H1 (cell line): Measurements from ENCODE around the gene CAPG. TPM values are rescaled to one million over a fixed set of nuclear protein-coding genes. Genes with fewer than 3 reads are reported as not detected.

ENCODE experiments used
- CTCF ChIA-PET: fragments of 300-600 bp; sonication (Branson Sonifier 250); formaldehyde crosslinking; loops from one replicate; lab custom pipeline; 2021; ENCODE audit not compliant: partially characterized antibody; lab: Charles Lee
- POLR2A ChIA-PET: fragments of 300-600 bp; sonication (Branson Sonifier 250); formaldehyde crosslinking; loops from one replicate; lab custom pipeline; 2021; ENCODE audit warnings: inconsistent platforms; ENCODE audit not compliant: partially characterized antibody; lab: Charles Lee
- DNase-seq, 2 experiments: peaks; one replicate each; pipeline versions ENCODE4 v3.0.0 to v3.0.0-alpha.2; 2010 to 2022; ENCODE audit warnings: low spot score in 2 of 2, low read depth in 1 of 2, mixed read lengths in 1 of 2
- FAIRE-seq: peaks from 2 replicates; lab custom pipeline; 2011; peaks lifted over from hg19 to GRCh38; lab: Jason Lieb, UNC
- H2AFZ ChIP-seq: 2 replicates; pipeline ENCODE4 v1.8.1; 2012; ENCODE audit warnings: low read length, inconsistent platforms
- H2AK5ac ChIP-seq: 2 replicates; pipeline ENCODE4 v1.6.1; 2013; ENCODE audit warnings: low read depth, low read length
- H2BK120ac ChIP-seq: replicated peaks from 2 replicates; pipeline ENCODE3; 2013; ENCODE audit warnings: low read depth, low read length, inconsistent platforms
- H2BK12ac ChIP-seq: 2 replicates; pipeline ENCODE4 v1.6.1; 2013; ENCODE audit warnings: low read depth, low read length
- H2BK15ac ChIP-seq: 2 replicates; pipeline ENCODE4 v1.6.1; 2013; ENCODE audit warnings: low read length
- H2BK20ac ChIP-seq: 2 replicates; pipeline ENCODE4 v1.6.1; 2013; ENCODE audit warnings: low read length
- H2BK5ac ChIP-seq: 2 replicates; pipeline ENCODE4 v1.6.1; 2013; ENCODE audit warnings: low read depth, low read length
- H3K14ac ChIP-seq: 2 replicates; pipeline ENCODE4 v1.6.1; 2013; ENCODE audit warnings: inconsistent platforms; ENCODE audit not compliant: insufficient read length
- H3K18ac ChIP-seq: 2 replicates; pipeline ENCODE4 v1.6.1; 2013; ENCODE audit warnings: low read length; ENCODE audit errors: extremely low read depth
- H3K23ac ChIP-seq: 2 replicates; pipeline ENCODE4 v1.6.1; 2013; ENCODE audit warnings: inconsistent platforms; ENCODE audit not compliant: insufficient read length
- H3K23me2 ChIP-seq: 2 replicates; pipeline ENCODE4 v1.6.1; 2013; ENCODE audit warnings: low read depth, low read length
- H3K27ac ChIP-seq: 2 replicates; pipeline ENCODE4 v1.6.1; 2011; ENCODE audit warnings: low read depth, low read length, inconsistent platforms
- H3K27me3 ChIP-seq, 4 experiments: replicated peaks in 1 of 4; 1 replicate in 1 of 4; 2 replicates in 3 of 4; pipeline versions ENCODE4 v1.6.1 to v1.8.1; 2011 to 2013; ENCODE audit warnings: low read length in 3 of 4, mild to moderate bottlenecking in 3 of 4, inconsistent platforms in 2 of 4, mixed read lengths in 2 of 4, moderate library complexity in 1 of 4; ENCODE audit not compliant: control insufficient read depth in 3 of 4, insufficient read depth in 3 of 4; ENCODE audit errors: extremely low read depth in 1 of 4
- H3K36me3 ChIP-seq, 4 experiments: 2 replicates each; pipeline versions ENCODE4 v1.6.1 to v1.8.1; 2011 to 2013; ENCODE audit warnings: mild to moderate bottlenecking in 4 of 4, low read length in 3 of 4, moderate library complexity in 2 of 4, control low read depth in 1 of 4, inconsistent platforms in 1 of 4; ENCODE audit not compliant: insufficient read depth in 4 of 4, control insufficient read depth in 2 of 4
- H3K4ac ChIP-seq: replicated peaks from 2 replicates; pipeline ENCODE3; 2013; ENCODE audit warnings: low read length, low read depth, mixed read lengths, inconsistent platforms; ENCODE audit not compliant: insufficient read length
- H3K4me1 ChIP-seq, 4 experiments: replicated peaks in 1 of 4; 1 replicate in 1 of 4; 2 replicates in 3 of 4; pipeline versions ENCODE4 v1.6.1 to v1.8.1; 2011 to 2013; ENCODE audit warnings: low read length in 3 of 4, inconsistent platforms in 2 of 4, mixed read lengths in 1 of 4; ENCODE audit not compliant: insufficient read depth in 4 of 4, control insufficient read depth in 3 of 4
- H3K4me2 ChIP-seq, 2 experiments: 2 replicates each; pipeline versions ENCODE4 v1.6.1 to v1.8.1; 2011 to 2013; ENCODE audit warnings: low read depth in 2 of 2, low read length in 2 of 2, control low read depth in 1 of 2, inconsistent platforms in 1 of 2, mild to moderate bottlenecking in 1 of 2; ENCODE audit not compliant: insufficient read depth in 1 of 2
- H3K4me3 ChIP-seq, 4 experiments: fragments of 200-600, 300-600 bp in 1 of 4; sonication (generic), shearing (Covaris generic), sonication (Bioruptor Twin) in 1 of 4; 2 replicates each; pipeline versions ENCODE4 v1.5.1 to v1.8.1; 2011 to 2016; ENCODE audit warnings: low read length in 4 of 4, low read depth in 3 of 4, control low read depth in 2 of 4, inconsistent platforms in 2 of 4, mild to moderate bottlenecking in 2 of 4, mixed read lengths in 1 of 4, moderate library complexity in 1 of 4; ENCODE audit not compliant: insufficient read depth in 2 of 4; ENCODE audit errors: extremely low read depth in 1 of 4
- H3K56ac ChIP-seq: replicated peaks from 2 replicates; pipeline ENCODE3; 2013; ENCODE audit warnings: low read depth, mild to moderate bottlenecking, mixed read lengths, low read length, inconsistent platforms; ENCODE audit not compliant: insufficient read length
- H3K79me1 ChIP-seq: 2 replicates; pipeline ENCODE4 v1.6.1; 2013; ENCODE audit warnings: low read depth, low read length, control low read depth
- H3K79me2 ChIP-seq, 2 experiments: 2 replicates each; pipeline versions ENCODE4 v1.6.1 to v1.8.1; 2012 to 2013; ENCODE audit warnings: low read length in 2 of 2, mild to moderate bottlenecking in 2 of 2, inconsistent platforms in 1 of 2; ENCODE audit not compliant: insufficient read depth in 2 of 2, control insufficient read depth in 1 of 2
- H3K9ac ChIP-seq, 4 experiments: replicated peaks in 1 of 4; 1 replicate in 1 of 4; 2 replicates in 3 of 4; pipeline versions ENCODE4 v1.6.1 to v1.8.1; 2011 to 2013; ENCODE audit warnings: low read depth in 3 of 4, low read length in 3 of 4, control low read depth in 2 of 4, mild to moderate bottlenecking in 2 of 4, moderate library complexity in 2 of 4, inconsistent platforms in 1 of 4; ENCODE audit errors: extremely low read depth in 1 of 4
- H3K9me3 ChIP-seq, 2 experiments: 2 replicates each; pipeline versions ENCODE4 v1.6.1 to v1.8.1; 2012 to 2013; ENCODE audit warnings: mild to moderate bottlenecking in 2 of 2, moderate library complexity in 2 of 2, control low read depth in 1 of 2, inconsistent platforms in 1 of 2, low read depth in 1 of 2, low read length in 1 of 2, mixed read lengths in 1 of 2; ENCODE audit not compliant: insufficient read depth in 2 of 2
- H4K20me1 ChIP-seq, 2 experiments: replicated peaks in 1 of 2; 2 replicates each; pipeline versions ENCODE3 to v1.8.1; 2011 to 2013; ENCODE audit warnings: inconsistent platforms in 2 of 2, low read length in 2 of 2, mild to moderate bottlenecking in 1 of 2; ENCODE audit not compliant: insufficient read depth in 2 of 2, control insufficient read depth in 1 of 2
- H4K5ac ChIP-seq: 2 replicates; pipeline ENCODE4 v1.6.1; 2013; ENCODE audit warnings: low read length, low read depth, mixed read lengths, inconsistent platforms; ENCODE audit not compliant: insufficient read length
- H4K8ac ChIP-seq: 2 replicates; pipeline ENCODE4 v1.8.0; 2013; ENCODE audit warnings: mild to moderate bottlenecking, moderate library complexity, low read length, inconsistent platforms; ENCODE audit not compliant: insufficient read depth; ENCODE audit errors: extremely low read depth
- H4K91ac ChIP-seq: replicated peaks from 2 replicates; pipeline ENCODE3; 2013; ENCODE audit warnings: low read length, mixed read lengths, inconsistent platforms; ENCODE audit not compliant: insufficient read length
- CREB1 ChIP-seq: IDR thresholded peaks from 2 replicates; pipeline ENCODE4 v1.6.1; 2012; ENCODE audit warnings: inconsistent platforms
- EP300 ChIP-seq, 2 experiments: IDR thresholded peaks; 1 replicate in 1 of 2; 2 replicates in 1 of 2; pipeline ENCODE4 v1.6.1; 2011 to 2012; ENCODE audit warnings: low read depth in 2 of 2, low read length in 2 of 2, mild to moderate bottlenecking in 2 of 2, borderline replicate concordance in 1 of 2, inconsistent platforms in 1 of 2, moderate library complexity in 1 of 2
- JUND ChIP-seq: IDR thresholded peaks from 2 replicates; pipeline ENCODE4 v1.6.1; 2011; ENCODE audit warnings: mild to moderate bottlenecking, improper control_type of control experiment, low read length
- KDM5A ChIP-seq: fragments of 200-600 bp; IDR thresholded peaks from 2 replicates; pipeline ENCODE4 v1.7.1; 2012; ENCODE audit warnings: mild to moderate bottlenecking, low read length, inconsistent platforms, mixed read lengths
- NRF1 ChIP-seq: IDR thresholded peaks from 2 replicates; pipeline ENCODE4 v1.6.1; 2011; ENCODE audit warnings: mild to moderate bottlenecking, low read depth, low read length, improper control_type of control experiment
- POLR2A ChIP-seq, 2 experiments: IDR thresholded peaks; 1 replicate in 1 of 2; 2 replicates in 1 of 2; pipeline ENCODE4 v1.6.1; 2011; ENCODE audit warnings: low read depth in 2 of 2, low read length in 2 of 2, mild to moderate bottlenecking in 2 of 2; ENCODE audit errors: control extremely low read depth in 1 of 2
- POU5F1 ChIP-seq: IDR thresholded peaks from 2 replicates; pipeline ENCODE4 v1.6.1; 2011; ENCODE audit warnings: low read depth, mild to moderate bottlenecking, low read length, moderate library complexity
- SP1 ChIP-seq: IDR thresholded peaks from 2 replicates; pipeline ENCODE4 v1.6.1; 2011; ENCODE audit warnings: low read depth, low read length
- TAF7 ChIP-seq: optimal IDR thresholded peaks from 2 replicates; pipeline ENCODE3; 2011; ENCODE audit warnings: low read depth, mild to moderate bottlenecking, inconsistent platforms, low read length, moderate library complexity, borderline replicate concordance
- TCF12 ChIP-seq: IDR thresholded peaks from 2 replicates; pipeline ENCODE4 v1.6.1; 2011; ENCODE audit warnings: low read depth, mild to moderate bottlenecking, low read length
- TEAD4 ChIP-seq: IDR thresholded peaks from 2 replicates; pipeline ENCODE4 v1.6.1; 2012; ENCODE audit warnings: low read depth, low read length, inconsistent platforms, mixed read lengths
- WGBS, 2 experiments: shearing (Covaris generic) in 1 of 2; methylation state at CpG; one replicate each; pipeline versions ENCODE4 v1.1.6 to v1.1.7; 2013 to 2015; ENCODE audit warnings: low lambda C conversion rate in 2 of 2, mixed read lengths in 2 of 2, inconsistent platforms in 1 of 2, low coverage in 1 of 2, missing lambda C conversion rate in 1 of 2; ENCODE audit not compliant: insufficient replicate concordance in 2 of 2, insufficient coverage in 1 of 2, insufficient read length in 1 of 2; ENCODE audit errors: extremely low coverage in 1 of 2, missing lambda C conversion rate in 1 of 2; 5-methylcytosine and 5-hydroxymethylcytosine counted together
- polyA plus RNA-seq, 7 experiments: library from polyadenylated mRNA; depleted of rRNA in 3 of 7; stranded (reverse) in 5 of 7; unstranded in 2 of 7; fragments of >200 nt in 5 of 7; fragments of 200-250 nt in 2 of 7; gene quantifications; 1 replicate in 5 of 7; 2 replicates in 1 of 7; 4 replicates in 1 of 7; pipeline versions ENCODE4 v1.2.1 to v1.2.3, GENCODE V29; 2011 to 2013; ENCODE audit warnings: missing spikeins in 2 of 7, mixed read lengths in 2 of 7
- total RNA-seq: library from RNA; stranded (reverse); fragmentation: NEBNext Ultra II Directional; extraction: Animal tissue kit (Norgen Biotek cat#: 25700); gene quantifications from 2 replicates; pipeline ENCODE4 v1.2.1, GENCODE V29; 2021

Gene CAPG
- total and polyA plus RNA-seq, 2 of the 8 experiments (the other 6 are each of a cell fraction or from before 2014, with no cell fraction given): 80.5 to 89.0 TPM

GRCh38 chr2:85458601-85459563 lies 48.7 kb upstream of the CAPG start:
- H4K20me1 ChIP-seq: no peaks in the 10 kb centered on the region
- peak overlapping the region; percentile 57; the same call in 1 of the 2 replicates for H3K18ac ChIP-seq
- peak overlapping the region; percentile 45 for H4K91ac ChIP-seq
- peak overlapping the region; percentile 99 for H2BK12ac ChIP-seq
- H3K79me1 ChIP-seq: no peaks in the 10 kb centered on the region
- H3K27ac ChIP-seq: peak overlapping the region; percentile 18; the same call in 1 of the 2 replicates
- H2BK15ac ChIP-seq: no peak overlapping the region
- 45% methylated on average over 12 of the region's 12 CpGs; no CpG with 5 or more reads in 1 of the 2 experiments for WGBS, 2 experiments
- H3K9me3 ChIP-seq: no peaks in the 10 kb centered on the region
- H3K56ac ChIP-seq: no peak overlapping the region
- ChIA-PET POLR2A (interaction anchor here (0.8 to 55.3 kb wide), 7 partner anchors 9 to 88 kb away, joined by 3 to 1889 read pairs (median 4); partner anchors contain the start of genes GGCX, MAT2A and SH2D6), CTCF (interaction anchor here (1.0 to 1.9 kb wide), 5 partner anchors 13 to 93 kb away, joined by 3 to 4 read pairs (median 4); no protein-coding TSS in a partner anchor)
- no peaks in the 10 kb centered on the region for H3K79me2 ChIP-seq
- peak overlapping the region; percentile 30 to 32; a peak in 3 of 4 replicates for H3K4me2 ChIP-seq
- FAIRE-seq (peak; percentile 19), DNase-seq (peak in 1 of 2 experiments; percentile 25)
- no peak overlapping the region for H3K23ac ChIP-seq
- H2BK20ac ChIP-seq: peak overlapping the region; percentile 27; the same call in 1 of the 2 replicates
- peaks cover 7 to 14% (median 10%) of the 10 kb centered on the region in 4 experiments for H3K4me1 ChIP-seq
- H3K27me3 ChIP-seq: peaks cover 0 to 3% (median 1%) of the 10 kb centered on the region in 4 experiments; a peak in 2 of 7 replicates
- H2BK120ac ChIP-seq: no peak overlapping the region
- peak overlapping the region; percentile 99 for H2AK5ac ChIP-seq
- H3K36me3 ChIP-seq: no peaks in the 10 kb centered on the region
- H2AFZ ChIP-seq: no peak overlapping the region
- no peak overlapping the region for H3K4ac ChIP-seq
- H3K23me2 ChIP-seq: no peaks in the 10 kb centered on the region
- H4K5ac ChIP-seq: no peak overlapping the region
- H3K14ac ChIP-seq: no peak overlapping the region
- H3K4me3 ChIP-seq: no peak overlapping the region; a peak in 1 of 8 replicates
- no peak overlapping the region for H4K8ac ChIP-seq
- peak overlapping the region; percentile 49; the same call in 1 of the 2 replicates for H2BK5ac ChIP-seq
- H3K9ac ChIP-seq: no peak overlapping the region
- TF ChIP-seq KDM5A (no peak), POU5F1 (0 out of 2 replicates have a peak, but pooled peaks have one; percentile 12), SP1 (peak; percentile 37; the same call in 1 of the 2 replicates), TCF12 (0 out of 2 replicates have a peak, but pooled peaks have one; percentile 67), TAF7 (no peak), EP300 (IDR thresholded peaks at IDR 0.05; ENCODE audit: borderline replicate concordance in 1 of 2, low read depth in 2 of 2, low read length in 2 of 2) (0 out of 3 replicates have a peak, but pooled peaks of 1 of the 2 experiments have one; percentile 78), TEAD4 (peak; percentile 72; the same call in 1 of the 2 replicates), CREB1 (no peak), JUND (no peak), POLR2A (IDR thresholded peaks at IDR 0.05; ENCODE audit: control extremely low read depth in 1 of 2, low read depth in 2 of 2, low read length in 2 of 2) (0 out of 3 replicates have a peak, but pooled peaks of 1 of the 2 experiments have one; percentile 31), NRF1 (no peak)
